ENCODE data around the gene DICER1.

Gene DICER1

DNA sequence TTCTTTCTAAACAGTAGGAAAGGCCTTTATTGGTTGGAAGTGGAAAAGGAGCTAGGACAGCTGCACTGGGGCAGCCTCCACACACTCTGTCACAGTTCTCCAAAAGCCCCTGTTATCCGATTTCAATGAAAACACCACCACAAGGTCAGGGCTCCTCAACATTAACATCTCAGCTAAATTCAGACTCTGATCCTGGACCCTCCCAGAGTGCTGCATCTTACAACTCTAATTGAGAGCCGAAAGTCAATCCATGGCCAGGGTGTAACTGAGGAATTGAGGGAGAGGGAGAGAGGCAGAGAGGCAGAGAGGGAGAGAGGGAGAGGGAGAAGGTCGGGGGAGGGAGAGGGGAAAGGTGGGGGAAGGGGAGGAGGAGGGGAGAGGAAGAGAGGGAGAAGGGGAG, 32.1 kb downstream of the DICER1 start:
- no peak overlapping the region for H3K4me3 ChIP-seq (ENCODE audit: low read depth, low read length)
- TF ChIP-seq, protein P1, sequence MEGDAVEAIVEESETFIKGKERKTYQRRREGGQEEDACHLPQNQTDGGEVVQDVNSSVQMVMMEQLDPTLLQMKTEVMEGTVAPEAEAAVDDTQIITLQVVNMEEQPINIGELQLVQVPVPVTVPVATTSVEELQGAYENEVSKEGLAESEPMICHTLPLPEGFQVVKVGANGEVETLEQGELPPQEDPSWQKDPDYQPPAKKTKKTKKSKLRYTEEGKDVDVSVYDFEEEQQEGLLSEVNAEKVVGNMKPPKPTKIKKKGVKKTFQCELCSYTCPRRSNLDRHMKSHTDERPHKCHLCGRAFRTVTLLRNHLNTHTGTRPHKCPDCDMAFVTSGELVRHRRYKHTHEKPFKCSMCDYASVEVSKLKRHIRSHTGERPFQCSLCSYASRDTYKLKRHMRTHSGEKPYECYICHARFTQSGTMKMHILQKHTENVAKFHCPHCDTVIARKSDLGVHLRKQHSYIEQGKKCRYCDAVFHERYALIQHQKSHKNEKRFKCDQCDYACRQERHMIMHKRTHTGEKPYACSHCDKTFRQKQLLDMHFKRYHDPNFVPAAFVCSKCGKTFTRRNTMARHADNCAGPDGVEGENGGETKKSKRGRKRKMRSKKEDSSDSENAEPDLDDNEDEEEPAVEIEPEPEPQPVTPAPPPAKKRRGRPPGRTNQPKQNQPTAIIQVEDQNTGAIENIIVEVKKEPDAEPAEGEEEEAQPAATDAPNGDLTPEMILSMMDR (IDR thresholded peaks at IDR 0.05; ENCODE audit: borderline replicate concordance, insufficient read depth, low read depth, low read length) = no peak

DNA sequence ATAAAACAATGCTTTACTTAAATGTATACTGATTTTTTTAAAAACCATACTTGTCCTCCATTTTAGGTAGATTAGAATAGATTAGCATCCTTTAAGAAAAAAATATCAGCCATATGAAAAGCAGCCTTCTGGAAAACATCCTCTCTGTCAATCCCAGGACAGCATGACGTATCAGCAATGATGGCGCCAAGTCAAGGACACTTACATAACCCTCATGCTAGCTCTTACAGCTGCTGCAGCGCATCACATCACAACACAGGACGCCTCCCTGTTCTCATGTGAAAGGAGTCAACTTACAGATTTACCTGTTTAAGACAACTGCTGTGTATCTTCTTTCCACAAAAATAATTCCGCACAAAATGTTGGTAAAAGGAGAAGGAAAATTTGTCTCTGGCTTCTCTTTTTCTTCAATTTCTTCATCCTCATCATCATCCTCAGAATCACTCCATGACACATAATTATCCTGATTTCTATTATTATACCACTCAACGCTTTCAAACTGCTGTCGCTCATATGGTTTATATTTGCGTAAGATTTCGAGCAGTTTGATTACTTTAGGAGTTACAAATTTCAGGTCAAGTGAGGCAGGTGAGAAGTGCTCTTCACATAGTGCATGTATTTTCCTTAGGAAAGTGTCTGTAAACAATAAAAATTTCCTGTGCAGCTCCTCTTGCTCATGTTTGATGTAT, 33.3 kb downstream of the DICER1 start:
- no peak overlapping the region for H3K4me3 ChIP-seq (ENCODE audit: low read depth, low read length)
- TF ChIP-seq, protein P1 (IDR thresholded peaks at IDR 0.05; ENCODE audit: borderline replicate concordance, insufficient read depth, low read depth, low read length) = no peak

DNA sequence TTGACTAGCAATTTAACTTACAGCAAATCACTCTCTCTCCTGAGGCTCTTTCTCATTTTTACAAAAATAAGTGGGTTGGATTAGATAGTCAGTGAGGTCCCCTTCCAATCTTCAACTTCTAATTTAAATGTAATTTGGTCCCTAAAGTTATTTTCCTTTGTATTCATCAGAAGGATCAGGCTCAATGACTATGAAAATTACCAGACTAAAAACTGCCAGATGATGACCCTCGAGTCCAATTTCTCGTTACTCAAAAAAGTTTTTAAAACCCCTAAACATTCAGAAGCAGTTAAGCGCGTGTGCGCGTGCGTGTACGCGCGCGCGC, 34.7 kb downstream of the DICER1 start:
- no peak overlapping the region for H3K4me3 ChIP-seq (ENCODE audit: low read depth, low read length)
- TF ChIP-seq, protein P1 (IDR thresholded peaks at IDR 0.05; ENCODE audit: borderline replicate concordance, insufficient read depth, low read depth, low read length) = no peak

DNA sequence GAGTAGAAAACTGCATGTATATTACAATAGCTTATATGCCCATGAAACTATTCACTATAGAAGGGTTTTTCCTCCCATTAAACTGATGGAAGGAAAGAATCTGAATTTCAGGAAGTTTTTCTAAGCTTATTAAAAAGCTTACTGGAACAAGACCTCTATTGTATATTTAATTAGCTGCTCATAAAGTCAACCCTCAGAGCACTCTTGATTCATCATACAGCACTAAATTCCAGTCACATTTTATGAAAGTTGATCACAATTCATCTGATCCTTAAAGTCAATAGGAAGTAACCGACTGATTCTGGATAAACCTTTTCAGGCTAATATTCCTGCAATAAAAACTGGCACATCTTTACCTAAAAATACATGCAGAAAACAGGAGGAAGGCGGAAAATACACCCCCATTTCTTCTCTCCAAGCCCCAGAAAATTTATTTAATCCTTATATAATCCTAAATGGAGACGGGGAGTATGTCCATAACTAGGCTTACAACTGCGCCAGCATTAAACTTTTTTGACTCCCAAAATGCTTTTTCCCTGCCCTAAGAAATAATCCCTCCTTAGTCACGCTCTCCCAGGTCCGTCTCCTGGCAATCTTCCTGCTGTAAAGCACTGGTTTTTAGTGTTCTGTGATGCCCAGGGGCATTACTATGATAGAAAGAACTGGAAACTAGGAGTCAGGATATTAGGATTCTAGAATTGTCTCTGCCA, 35.3 kb downstream of the DICER1 start:
- H3K4me3 ChIP-seq (ENCODE audit: low read depth, low read length) = no peak overlapping the region
- TF ChIP-seq, protein P1 (IDR thresholded peaks at IDR 0.05; ENCODE audit: borderline replicate concordance, insufficient read depth, low read depth, low read length) = no peak

DNA sequence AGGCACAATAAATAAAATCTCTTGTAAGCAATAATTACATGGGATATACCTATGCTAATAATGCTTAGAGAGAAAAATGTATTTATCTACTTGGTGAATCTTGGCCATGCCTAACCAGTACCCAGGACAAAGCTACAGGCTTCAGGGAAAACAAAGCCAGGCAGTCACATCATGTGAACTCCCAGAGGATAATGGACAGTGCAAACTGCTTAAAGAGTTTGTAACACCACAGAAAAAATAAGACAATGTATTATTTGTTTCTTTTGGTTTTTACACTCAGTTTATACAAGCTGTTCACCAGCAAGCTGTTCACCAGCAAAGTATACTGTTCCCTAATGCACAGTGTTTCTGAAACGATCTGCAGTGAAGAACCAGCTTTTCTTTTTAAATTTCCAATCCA, 38.0 kb downstream of the DICER1 start:
- TF ChIP-seq, protein P1 (IDR thresholded peaks at IDR 0.05; ENCODE audit: borderline replicate concordance, insufficient read depth, low read depth, low read length) = no peak
- no peak overlapping the region for H3K4me3 ChIP-seq (ENCODE audit: low read depth, low read length)

DNA sequence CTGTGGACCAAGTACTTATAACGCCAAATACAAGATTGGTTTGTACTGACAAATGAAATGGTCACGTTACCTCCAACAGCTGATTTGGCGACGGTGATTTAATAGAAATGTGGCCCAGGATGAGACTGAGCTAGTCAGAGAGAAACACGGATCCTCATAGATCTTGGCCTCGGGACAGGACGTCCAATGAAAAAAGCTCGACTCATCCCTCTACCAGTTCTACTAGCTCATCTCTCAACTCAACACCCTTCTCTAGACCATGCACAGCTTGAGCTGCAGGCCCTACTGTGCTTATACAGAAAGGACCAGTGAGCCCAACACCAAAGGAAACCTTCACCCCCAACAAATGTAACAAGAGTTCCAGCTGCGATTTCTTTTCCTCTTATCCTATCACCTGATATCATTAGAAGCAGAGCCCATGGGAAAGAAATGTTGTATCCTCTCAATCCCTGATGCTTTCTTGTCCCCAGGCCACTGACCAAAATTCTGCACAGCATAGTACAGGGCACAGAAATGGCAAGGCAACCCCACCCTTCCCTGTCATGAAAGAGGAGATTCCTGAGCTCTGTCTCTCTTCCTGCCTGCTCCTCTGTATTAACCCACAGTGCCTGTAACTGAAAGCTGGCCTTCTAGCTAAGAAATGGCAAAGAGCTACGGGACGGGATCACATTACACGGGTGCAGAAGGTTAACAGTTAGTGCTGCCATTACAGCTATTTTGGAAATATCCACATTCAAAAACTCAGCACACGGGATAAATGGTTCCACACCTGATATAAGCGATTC, 39.2 kb downstream of the DICER1 start:
- H3K4me3 ChIP-seq (ENCODE audit: low read depth, low read length) = no peak overlapping the region
- TF ChIP-seq, protein P1 (IDR thresholded peaks at IDR 0.05; ENCODE audit: borderline replicate concordance, insufficient read depth, low read depth, low read length) = no peak
